ENCODE results near the gene ABHD17B.

Gene ABHD17B

DNA sequence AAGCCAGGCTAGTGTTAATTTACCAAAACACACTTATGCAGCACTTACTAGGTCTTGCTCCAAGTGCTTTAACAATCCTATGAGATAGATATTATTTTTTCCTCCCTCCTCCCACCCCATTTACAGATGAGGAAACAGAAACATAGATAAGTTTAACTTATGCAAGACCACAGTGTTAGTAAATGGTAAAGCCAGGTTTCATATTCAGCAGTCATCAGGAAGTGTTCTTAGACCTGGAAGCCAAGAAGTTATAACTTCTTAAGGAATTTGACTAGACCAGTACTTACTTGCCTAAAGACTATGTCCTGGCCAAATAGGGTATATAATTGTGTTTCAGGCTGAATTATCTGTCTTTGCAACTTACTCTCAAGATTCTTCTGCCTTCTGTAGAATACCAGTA is 15.9 kb downstream of the ABHD17B start:
- TF ChIP-seq, protein P1, sequence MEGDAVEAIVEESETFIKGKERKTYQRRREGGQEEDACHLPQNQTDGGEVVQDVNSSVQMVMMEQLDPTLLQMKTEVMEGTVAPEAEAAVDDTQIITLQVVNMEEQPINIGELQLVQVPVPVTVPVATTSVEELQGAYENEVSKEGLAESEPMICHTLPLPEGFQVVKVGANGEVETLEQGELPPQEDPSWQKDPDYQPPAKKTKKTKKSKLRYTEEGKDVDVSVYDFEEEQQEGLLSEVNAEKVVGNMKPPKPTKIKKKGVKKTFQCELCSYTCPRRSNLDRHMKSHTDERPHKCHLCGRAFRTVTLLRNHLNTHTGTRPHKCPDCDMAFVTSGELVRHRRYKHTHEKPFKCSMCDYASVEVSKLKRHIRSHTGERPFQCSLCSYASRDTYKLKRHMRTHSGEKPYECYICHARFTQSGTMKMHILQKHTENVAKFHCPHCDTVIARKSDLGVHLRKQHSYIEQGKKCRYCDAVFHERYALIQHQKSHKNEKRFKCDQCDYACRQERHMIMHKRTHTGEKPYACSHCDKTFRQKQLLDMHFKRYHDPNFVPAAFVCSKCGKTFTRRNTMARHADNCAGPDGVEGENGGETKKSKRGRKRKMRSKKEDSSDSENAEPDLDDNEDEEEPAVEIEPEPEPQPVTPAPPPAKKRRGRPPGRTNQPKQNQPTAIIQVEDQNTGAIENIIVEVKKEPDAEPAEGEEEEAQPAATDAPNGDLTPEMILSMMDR (conservative IDR thresholded peaks at IDR 0.05; ENCODE audit: control insufficient read depth, insufficient read depth, low read depth, low read length): no peak
- no peak for DNase-seq (ENCODE audit: low read depth)
- H3K4me3 ChIP-seq (ENCODE audit: control insufficient read depth, low read depth, low read length): no peak overlapping the region

DNA sequence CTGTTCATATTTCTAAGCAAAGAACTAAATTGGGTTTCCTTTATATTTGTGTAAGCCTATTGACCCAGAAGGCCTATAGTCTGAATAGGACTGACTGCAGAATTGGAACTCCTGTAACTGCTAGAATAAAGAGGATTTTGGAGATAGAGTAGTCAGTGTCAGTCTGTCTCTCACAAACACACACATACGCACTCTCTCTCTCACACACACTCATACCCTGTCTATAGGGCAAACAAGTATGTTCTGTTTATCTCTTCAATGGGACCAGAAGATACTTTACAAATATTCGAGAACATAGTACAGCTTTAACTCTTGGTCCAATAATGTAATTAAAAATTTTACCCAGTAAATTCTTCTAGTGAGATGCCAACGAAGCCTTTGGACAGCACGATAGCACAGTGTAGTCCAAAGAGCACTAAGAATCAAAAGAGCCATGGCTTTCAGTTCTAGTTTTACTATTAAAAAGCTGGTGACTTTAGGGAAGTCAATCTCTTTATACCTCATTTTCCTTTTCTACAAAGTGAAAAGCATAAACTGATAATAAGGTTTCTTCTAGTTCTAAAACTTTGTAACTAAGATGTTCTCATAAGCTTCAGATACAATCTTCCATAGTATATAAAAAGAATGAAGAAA is 19.3 kb downstream of the ABHD17B start:
- no peak overlapping the region for H3K4me3 ChIP-seq (ENCODE audit: control insufficient read depth, low read depth, low read length)

DNA sequence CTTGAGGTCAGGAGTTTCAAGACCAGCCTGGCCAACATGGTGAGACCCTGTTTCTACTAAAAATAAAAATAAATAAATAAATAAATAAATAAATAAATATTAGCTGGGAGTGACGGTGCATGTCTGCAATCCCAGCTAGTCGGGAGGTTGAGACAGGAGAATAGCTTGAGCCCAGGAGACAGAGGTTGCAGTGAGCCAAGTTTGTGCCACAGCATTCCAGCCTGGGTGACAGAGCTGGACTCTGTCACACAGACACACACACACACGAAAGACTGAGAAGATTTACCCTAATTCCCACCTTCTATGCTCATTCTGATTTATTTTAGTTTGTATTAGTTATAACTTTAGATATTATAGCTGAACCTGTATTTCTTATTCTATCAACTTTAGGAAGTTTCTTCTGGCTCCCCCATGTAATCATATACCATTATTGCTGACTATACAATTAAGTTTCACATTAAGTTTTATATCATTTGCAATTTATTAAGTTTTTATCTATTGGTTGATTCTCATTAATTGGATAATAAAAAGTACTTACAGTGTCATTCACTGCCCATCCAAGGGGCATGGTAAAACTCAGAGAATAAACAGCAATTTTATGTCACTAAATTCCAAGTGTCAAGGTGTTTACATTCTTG is 20.8 kb downstream of the ABHD17B start:
- DNase-seq (ENCODE audit: low read depth): no peak
- TF ChIP-seq, protein P1 (conservative IDR thresholded peaks at IDR 0.05; ENCODE audit: control insufficient read depth, insufficient read depth, low read depth, low read length): no peak
- H3K4me3 ChIP-seq (ENCODE audit: control insufficient read depth, low read depth, low read length): no peak overlapping the region

More for the DNA sequence above, 19.3 kb downstream of the ABHD17B start:
- TF ChIP-seq, protein P1 (conservative IDR thresholded peaks at IDR 0.05; ENCODE audit: control insufficient read depth, insufficient read depth, low read depth, low read length): no peak
- no peak for DNase-seq (ENCODE audit: low read depth)

DNA sequence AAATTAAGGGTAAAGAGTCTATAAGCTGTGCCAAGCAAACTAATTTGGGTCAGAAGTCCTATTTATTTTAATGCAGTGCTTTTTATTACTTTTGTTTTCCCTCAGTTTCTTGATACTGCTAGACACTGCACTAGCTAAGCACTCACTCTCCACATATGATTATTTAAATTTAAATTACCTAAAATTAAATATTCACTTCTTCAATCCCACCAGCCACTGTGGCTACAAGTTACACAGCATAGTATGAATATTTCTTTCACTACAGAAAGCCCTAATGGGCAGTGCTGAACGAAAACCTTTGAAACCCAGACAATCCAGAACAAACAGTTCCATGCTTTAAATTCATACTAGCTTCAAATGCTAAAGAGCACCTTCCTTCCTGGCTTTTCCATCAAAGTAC is 23.6 kb downstream of the ABHD17B start:
- TF ChIP-seq, protein P1 (conservative IDR thresholded peaks at IDR 0.05; ENCODE audit: control insufficient read depth, insufficient read depth, low read depth, low read length): no peak
- no peak overlapping the region for H3K4me3 ChIP-seq (ENCODE audit: control insufficient read depth, low read depth, low read length)
- no peak for DNase-seq (ENCODE audit: low read depth)

DNA sequence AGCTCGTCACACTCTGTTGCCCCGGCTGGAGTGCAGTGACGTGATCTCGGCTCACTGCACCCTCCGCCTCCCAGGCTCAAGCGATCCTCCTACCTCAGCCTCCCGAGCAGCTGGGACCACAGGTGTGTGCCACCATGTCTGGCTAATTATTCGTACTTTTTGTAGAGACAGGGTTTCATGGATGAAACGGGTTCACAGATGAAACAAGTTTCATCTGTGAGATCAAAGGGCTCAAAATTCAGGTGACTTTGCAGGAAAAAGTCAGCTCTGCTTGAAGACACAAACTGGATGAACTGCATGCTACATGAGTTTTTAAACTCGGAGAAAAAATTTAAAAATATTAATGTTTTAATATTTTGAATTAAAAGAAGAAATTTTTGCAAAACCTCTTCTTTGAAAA is 24.5 kb downstream of the ABHD17B start:
- TF ChIP-seq, protein P1 (conservative IDR thresholded peaks at IDR 0.05; ENCODE audit: control insufficient read depth, insufficient read depth, low read depth, low read length): no peak
- DNase-seq (ENCODE audit: low read depth): no peak
- no peak overlapping the region for H3K4me3 ChIP-seq (ENCODE audit: control insufficient read depth, low read depth, low read length)

DNA sequence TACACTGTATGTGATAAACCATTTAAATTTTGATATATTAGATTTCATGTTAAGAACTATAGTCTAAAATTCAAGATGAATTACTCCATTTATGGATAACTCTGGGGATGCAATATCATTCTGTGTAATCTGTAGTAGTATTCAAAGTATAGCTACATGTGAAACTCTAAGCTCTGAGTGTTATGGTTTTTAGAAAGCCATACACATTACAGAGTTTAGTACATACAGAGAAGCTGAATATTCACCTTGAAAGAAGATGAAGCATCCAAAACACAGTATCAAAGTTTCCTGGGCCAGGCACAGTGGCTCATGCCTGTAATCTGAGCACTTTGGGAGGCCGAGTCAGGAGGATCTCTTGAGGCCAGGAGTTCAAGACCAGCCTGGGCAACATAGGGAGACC is 25.0 kb downstream of the ABHD17B start:
- DNase-seq (ENCODE audit: low read depth): no peak
- H3K4me3 ChIP-seq (ENCODE audit: control insufficient read depth, low read depth, low read length): no peak overlapping the region
- TF ChIP-seq, protein P1 (conservative IDR thresholded peaks at IDR 0.05; ENCODE audit: control insufficient read depth, insufficient read depth, low read depth, low read length): no peak
